Fibroblast of skin of left quadriceps (primary cell): ENCODE data around the gene MYO1G.
A peak's percentile ranks its signal among the peaks of the same experiment; 100 is the strongest.
"Not testable (repeated sequence)": the region's sequence is repeated elsewhere in the genome, so short reads cannot be mapped to it uniquely, and the experiment has no call there.

Experiments
- DNase-seq, 2 experiments: peaks; one replicate each; pipeline ENCODE4 v3.0.0-alpha.2; 2013; ENCODE audit warnings: low read depth in 2 of 2

Gene MYO1G

DNA sequence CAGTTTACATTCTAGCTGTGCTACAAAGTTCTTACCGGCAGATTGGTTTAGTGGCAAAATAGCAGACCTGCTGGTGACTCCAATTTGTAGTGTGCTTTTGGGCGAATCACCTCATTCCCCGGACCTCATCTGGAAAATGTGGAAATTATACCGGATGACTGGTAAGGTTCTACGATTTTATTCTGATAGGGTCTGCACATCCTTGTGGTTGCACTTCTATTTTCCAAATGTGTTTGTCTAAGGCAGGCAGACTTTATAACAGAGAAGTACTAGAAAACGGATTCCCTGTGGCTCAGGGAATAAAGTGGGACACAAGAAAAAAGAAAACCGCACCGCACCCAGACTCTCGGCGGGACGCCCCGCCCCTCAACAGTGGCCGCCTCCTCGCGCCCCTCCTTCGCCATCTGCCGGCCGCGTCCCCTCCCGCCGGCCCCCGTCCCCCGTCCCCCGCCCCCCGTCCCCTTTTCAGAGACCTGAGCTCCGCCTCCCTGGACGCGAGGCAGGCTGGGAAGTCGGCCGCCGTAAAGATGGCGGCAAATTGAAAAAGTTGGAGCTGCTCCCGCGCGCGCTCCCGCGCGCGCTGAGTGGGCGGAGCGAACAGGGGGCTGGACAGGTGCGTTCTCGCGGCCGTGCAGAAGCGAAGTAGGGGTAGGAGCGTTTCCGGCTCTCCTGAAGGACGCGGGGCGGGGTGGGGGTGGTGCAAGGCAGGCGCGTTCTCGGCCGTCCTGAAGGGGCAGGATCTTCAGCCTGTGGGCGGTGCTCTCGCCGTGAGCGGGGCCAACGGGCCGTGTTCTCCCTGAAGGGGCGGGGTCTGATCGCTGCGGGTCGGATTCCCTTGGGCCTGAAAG lies 20.7 kb upstream of the MYO1G start:
- DNase-seq = peak; percentile 99

DNA sequence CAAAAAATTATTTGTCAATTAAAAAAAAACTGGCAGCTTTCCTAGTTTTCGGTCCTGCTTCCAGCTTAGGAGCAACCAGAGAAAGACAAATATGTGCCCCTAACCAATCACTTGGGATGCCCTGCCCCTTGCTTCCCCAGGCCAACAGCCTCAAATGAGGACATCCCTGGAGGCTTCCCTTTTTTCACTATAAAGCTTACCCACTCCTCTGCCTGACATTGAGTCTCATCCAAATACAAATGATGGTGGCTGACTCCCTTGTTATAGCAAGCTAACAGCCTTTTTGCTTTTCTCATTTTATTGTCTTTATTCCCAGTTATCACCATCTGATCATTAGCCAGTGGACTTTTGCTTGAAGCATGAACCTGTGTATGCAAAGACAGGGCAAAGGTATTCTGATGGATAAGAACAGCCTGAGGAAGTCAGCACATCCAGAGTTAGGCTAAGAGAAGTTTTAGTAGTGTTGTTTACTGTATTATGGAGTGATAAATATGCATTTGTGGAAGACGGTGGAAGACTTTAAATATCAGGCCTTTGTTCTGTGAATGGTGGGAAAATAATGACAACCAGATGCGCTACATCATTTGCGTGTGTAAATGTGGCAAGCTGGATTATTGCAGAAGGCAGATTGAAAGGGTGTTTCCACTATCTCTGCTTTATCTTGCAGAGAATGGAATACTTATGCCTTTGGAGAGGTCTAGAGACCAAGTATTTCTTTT lies 19.5 kb upstream of the MYO1G start:
- peak; percentile 21 to 36 for DNase-seq

DNA sequence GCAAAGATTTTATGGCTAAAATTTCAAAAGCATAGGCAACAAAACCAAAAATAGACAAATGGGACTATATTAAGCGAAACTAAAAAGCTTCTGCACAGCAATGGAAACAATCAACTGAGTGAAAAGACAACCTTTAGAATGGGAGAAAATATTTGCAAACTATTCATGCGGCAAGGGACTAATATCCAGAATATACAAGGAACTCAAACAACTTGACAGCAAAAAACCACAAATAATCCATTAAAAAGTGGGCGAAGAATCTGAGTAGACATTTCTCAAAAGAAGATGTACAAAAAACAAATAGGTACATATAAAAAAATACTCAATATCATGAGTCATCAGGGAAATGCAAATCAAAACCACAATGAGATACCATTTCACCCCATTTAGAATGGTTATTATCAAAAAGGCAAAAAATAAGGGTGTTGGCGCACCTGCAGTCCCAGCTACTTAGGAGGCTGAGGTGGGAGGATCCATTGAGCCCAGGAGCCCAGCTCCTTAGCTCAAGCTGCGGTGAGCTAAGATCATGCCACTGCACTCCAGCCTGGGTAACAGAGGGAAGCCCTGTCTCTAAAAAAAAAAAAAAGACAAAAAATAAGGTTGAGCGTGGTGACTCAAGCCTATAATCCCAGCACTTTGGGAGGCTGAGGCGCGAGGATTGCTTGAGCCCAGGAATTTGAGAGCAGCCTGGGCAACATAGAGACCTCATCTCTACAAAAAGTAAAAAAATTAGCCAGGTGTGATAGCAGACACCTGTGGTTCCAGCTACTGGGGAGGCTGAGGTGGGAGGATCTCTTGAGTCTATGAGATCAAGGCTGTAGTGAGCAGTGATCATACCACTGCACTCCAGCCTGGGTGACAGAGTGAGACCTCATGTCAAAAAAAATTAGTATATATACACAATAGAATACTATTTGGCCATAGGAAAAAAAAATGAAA lies 17.0 kb upstream of the MYO1G start:
- DNase-seq = no peak

DNA sequence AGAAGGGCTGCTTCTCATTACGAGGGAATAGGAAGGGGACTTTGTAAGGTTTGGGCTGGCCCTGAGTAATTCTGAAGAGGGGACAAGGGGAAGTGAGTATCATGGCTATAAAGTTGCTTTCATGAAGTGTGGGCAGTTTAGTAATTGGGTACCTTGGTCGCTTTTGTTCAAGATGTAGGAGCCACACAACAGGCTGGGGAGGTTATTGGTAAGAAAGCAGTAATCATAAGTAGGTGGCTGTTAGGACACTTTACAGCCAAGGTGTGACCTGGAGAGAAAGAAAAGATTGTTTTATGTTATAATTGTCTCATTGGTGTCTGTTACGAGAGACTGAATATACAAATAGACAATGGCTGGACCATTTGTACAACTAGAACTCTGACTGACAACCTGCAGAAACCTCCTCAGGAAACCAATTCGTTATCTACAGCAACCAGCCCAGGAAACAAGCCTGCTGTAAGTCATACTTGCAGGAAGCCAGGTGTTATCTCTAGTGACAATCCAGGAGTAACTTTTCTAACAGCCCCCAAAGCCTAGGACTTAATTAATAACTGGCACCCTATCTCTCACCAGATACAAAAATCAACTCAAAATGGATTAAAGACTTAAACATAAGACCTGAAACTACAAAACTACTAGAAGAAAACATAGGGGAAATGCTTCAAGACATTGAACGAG lies 16.2 kb upstream of the MYO1G start:
- no peak for DNase-seq

DNA sequence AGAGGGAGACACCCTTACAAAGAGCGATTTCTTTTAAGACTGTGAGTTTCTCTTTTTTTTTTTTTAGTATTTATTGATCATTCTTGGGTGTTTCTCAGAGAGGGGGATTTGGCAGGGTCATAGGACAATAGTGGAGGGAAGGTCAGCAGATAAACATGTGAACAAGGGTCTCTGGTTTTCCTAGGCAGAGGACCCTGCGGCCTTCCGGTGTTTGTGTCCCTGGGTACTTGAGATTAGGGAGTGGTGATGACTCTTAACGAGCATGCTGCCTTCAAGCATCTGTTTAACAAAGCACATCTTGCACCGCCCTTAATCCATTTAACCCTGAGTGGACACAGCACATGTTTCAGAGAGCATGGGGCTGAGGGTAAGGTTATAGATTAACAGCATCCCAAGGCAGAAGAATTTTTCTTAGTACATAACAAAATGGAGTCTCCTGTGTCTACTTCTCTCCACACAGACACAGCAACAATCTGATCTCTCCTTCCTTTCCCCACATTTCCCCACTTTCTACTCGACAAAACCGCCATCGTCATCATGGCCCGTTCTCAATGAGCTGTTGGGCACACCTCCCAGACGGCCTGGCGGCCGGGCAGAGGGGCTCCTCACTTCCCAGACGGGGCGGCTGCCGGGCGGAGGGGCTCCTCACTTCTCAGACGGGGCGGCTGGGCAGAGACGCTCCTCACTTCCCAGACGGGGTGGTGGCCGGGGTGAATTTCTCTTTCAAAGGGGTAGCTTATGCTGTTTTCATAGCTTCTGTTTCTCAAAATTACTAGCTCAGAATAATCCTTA lies 13.4 kb upstream of the MYO1G start:
- not testable (repeated sequence) for DNase-seq

DNA sequence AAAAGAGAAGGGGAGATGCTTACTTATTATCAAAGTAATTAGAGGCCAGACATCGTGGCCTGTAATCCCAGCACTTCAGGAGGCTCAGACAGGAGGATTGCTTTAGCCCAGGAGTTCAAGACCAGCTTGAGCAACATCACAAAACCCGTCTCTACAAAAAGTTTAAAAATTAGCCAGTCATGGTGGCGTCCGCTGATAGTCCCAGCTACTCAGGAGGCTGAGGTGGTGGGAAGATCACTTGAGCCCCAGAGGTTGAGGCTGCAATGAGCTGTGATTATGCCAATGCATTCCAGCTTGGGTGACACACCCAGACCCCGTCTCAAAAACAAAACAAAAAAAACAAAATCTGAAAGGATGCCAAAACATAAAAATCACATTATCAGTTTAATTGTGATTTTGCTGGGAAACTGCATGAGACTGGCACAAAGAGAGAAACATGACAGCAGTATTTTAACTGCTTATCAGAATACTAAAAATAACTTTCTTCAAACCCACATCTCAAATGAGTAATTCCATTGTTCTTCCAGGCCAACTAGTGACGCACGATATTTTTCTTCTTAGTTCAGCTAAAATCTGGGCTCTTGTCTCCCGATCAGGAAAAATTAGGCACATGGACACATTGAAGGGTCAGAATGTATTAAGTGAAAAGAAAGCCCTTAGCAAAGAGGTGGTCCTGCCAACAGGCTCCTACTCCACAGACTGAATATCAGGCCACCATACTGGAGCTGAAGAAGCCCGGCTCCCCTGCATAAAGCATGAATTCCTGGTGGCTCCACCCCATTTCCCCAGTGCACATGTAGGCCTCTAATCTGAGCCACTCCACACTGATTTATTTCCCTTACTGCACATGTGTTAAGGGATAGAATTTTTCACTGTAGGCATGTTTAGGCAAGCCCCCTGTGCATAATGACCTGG lies 11.6 kb upstream of the MYO1G start:
- no peak for DNase-seq

DNA sequence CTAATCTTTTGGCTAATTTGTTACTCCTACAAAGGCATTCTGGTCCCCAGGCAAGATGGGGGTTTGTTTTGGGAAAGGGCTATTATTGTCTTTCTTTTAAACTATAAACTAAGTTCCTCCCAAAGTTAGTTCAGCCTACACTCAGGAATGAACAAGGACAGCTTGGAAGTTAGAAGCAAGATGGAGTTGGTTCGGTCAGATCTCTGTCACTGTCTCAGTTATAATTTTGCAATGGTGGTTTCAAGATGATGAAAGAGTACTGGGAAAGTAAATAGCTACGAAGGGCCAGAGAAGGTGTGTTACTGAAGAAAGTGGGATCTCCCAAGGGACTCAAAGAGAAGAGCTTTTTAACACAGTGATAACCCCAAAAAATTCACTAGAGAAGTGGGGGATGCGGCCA lies 10.3 kb upstream of the MYO1G start:
- no peak for DNase-seq

DNA sequence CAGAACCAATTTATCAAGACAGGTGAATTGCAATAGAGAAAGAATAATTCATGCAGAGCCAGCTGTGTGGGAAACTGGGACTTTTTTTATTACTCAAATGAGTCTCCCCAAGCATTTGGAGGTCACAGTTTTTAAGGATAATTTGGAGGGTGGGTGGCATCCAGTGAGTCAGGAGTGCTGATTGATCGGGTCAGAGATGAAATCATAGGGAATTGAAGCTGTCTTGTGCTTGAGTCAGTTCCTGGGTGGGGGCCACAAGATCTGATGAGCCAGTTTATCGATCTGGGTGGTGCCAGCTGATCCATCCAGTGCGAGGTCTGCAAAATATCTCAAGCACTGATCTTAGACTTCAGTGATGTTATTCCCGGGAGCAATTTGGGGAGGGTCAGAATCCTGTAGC lies 9.9 kb upstream of the MYO1G start:
- no peak for DNase-seq

DNA sequence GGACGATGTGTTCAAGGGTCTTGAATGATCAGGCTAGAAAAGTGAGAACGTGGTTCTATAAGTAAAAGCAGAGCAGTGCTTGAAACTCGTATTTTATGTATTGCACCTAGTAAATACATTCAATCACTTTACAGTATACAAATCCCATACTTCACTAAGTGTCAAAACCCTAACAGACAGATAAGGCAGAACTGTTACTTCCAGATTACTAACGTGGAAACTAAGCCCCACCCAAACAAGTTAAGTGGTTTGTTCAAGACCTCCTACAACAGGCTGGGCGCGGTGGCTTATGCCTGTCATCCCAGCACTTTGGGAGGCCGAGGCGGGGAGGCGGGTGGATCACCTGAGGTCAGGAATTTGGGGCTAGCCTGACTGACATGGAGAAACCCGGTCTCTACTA lies 9.2 kb upstream of the MYO1G start:
- DNase-seq = no peak

DNA sequence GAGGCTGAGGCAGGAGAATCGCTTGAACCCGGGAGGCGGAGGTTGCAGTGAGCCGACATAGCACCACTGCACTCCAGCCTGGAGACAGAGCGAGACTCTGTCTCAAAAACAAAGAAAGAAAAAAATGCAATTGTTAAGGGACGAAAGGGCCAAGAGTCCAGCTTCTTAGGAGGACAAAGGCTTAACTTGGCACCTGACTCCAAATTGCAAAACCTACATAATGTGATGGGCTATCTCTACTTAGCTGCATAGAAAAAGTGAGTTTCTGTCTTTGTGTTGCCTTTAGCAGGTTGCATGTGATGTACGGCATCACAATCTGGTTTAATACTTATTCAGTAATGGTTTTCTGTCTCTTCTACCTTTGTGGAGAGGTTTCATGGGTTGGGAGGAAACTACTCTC lies 8.6 kb upstream of the MYO1G start:
- no peak for DNase-seq

DNA sequence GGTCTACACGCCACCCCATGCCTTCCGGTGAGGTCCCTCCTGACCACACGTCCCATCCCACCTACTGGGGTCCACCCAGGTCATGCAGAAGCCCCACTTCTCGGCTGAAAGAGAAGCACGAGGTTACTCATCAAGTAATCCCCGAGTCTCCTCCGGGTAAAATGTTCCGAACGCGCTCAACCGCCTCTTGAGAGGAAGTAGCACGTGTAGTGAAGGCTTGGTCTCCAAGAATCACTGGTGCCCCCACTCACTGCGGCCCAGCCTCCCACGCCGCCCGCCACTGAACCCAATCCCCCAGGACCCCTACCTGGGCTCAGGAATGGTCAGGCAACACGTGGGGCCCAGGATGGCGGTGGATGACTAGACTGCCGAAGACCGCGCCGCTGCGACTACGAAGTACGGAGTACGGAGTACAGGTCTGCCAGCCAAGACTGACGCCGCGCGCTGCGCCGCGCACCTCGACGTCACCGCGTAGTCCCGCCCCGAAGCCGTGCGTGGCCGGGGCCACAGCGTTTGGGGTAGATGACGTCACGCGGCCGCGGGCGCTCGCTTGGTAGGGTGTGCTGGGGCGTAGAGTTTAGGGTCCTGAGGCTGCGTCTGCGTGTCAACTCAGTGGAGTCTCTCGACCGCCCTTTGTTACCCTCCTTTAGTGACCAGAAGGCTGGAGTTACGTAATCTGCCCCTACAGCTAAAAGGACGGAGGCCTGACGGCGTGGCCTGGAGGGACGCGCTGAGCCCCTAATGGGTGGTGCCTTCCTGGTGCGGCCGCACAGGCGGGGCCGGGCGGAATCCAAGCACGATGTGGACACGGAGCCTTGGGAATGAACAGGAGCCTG lies 7.6 kb upstream of the MYO1G start:
- DNase-seq = peak; percentile 83 to 85

DNA sequence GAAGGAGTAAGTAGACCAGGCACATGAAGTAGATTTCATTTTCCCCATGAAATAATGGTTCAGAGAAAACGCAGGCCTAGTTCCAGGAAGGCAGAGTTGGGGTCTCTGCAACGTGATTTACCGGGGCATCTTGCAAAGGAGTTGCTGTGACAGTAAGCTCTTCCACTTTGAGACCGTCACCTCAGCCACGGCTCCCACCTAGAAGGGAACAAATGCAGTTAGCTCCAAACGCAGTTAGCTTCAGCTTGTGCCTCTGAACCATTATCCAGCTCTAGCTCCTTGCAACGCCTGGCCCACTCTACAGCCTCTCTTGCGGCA lies 7.0 kb upstream of the MYO1G start:
- DNase-seq = no peak

DNA sequence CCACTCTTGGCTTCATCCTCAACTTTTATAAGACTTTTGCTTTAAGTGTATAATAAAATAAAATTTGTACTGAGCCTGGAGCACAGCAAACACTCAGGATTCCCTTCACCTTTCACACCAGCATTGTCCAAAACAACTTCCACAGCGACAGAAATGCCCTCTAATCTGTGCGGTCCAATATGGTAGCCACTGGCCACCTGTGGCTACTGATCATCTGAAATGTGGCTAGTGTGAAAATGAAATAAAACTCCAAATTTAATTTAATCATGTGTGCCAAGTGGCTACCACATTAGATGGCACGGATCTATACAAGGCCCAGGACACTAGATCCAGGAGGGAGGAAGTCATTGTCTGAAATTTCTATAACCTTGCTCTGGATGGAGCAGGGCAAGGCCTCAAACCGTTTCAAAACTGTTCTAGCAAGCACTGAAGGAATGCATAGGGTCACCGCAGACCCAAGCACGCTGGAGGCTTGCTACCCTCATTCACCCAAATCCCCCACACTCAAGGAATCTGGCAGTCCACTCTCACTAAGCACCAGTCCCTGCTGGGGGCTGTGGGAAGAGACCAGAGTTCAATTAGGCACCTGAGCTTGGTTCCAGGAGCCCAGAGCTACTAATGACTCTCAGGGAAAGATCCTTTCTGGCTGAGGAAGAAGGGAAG lies 6.3 kb upstream of the MYO1G start:
- DNase-seq = no peak

DNA sequence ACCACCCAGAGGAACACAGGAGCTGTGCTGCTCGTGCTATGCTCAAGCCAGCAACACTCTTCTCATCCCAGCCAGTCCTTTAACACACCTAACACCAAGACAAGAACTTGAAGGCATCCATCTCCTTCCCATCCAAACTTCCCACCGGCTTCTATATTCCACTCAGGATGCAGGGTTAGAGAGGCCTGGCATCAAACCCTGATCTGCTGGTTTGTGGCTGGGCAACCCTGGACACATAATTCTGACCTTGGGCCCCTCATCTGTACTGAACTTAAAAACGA lies 5.6 kb upstream of the MYO1G start:
- DNase-seq = no peak

DNA sequence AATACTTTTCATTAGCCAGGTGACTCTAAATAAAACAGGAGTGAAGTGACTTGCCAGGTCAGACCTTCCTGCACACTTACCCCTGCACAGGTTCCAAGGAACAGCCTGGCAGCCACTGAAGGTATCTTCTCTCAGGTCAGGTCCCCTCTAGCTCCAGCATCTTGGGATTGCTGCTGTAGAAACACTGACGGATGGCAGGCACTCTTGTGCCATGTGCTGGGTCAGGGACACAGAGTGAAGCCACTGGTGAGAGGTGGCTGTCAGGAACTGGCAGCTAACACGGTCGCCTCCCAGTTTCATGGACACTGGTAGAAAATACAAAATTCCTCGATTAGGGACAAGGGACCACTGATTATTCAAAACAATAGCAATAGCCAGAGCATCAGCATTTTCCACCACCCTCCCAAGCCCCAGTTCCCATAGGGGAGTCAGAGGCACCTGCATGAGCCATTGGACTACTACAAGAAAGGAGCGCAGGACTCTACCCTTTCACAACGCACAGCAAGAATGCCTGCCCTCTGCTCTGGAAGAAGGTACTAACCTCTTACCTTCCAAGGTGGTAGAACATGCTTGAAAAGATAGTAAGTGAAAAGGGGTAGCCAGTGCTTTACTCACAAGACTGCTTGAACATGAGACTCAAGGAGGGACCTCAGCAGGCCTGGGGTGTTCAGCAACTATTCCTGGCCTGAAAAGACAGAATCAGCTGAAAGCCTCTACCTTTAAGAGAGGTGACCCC lies 5.1 kb upstream of the MYO1G start:
- no peak for DNase-seq

DNA sequence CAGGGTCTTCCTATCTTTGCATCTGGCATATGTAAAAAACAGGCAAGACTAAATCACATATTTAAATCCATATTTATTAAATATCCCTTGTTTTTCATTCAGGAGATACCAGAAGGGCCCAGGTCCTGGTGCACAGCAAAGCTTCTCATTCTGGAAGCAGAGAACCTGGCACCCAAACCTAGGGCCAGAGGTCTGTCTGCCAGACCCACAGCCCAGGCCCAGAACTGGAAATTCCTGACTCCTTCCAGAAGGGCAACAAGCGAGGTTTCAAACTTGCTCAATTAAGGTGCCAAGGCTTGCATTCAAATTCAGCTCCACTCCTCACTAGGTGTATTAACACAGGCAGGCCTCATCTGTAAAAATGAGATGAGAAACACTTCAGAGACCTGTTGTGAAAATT lies 4.2 kb upstream of the MYO1G start:
- DNase-seq = no peak

DNA sequence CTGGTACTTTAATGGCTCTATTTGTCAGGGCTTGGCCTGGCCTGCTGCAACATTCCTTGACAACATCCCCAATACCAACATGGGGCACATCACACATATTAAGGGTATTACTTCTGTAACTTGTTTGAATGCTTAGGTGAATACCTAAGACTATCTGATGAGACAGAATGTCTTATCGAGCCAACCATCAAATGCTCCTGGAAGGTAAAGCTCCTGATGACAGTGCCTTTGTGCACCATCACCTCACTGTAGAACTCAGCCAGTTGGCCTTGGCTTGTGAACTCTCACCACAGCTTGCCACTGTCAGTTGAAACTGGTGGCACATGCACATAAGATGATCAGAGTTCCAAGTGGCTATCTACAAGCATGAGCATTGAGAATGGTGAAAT lies 3.7 kb upstream of the MYO1G start:
- DNase-seq = no peak
